ENCODE measurements around the gene MLYCD.

Gene MLYCD

DNA sequence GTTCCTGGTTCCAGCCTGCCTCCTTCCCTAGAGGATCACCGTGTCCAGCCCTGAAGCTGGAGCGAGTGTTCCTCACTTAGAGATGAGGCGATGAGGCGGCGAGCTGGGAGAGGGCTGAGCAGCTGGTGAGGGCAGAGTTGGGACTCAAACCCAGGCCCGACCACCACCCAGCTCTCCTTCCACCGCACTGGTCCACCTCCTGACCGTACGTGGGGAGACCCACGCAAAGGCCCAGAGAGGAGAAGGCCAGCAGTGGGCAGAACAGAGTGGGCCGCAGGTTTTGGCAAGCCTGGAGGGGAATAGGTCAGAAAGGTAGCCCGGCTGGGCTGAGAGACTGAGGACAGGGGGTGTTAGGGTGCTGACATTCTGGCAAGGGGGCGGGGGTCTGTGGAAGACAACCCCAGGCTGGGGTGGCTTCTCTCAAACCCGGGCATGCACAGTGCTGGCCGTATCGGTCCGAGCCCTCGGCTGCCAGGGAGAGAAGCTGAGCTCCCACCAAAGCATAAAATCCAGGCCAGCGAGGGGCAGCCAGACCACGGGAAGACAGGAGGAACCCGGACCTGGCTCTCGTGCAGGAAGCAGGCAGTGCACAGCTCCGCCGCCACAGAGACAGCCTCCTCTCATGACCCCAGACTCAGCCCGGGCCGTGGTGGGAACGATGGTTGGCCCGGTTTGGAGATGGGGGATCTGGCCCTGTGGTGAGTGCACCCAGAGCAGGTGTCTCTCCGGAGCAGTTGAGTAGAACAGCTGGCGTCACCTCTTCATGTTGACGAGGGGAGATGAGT is 24.9 kb downstream of the MLYCD start:
- in situ Hi-C loops (cut with MboI; ENCODE audit: low pct_unique_long_range_greater_than_20kb, low sequenced_read_pairs), result no loop called here
- no peak for DNase-seq

DNA sequence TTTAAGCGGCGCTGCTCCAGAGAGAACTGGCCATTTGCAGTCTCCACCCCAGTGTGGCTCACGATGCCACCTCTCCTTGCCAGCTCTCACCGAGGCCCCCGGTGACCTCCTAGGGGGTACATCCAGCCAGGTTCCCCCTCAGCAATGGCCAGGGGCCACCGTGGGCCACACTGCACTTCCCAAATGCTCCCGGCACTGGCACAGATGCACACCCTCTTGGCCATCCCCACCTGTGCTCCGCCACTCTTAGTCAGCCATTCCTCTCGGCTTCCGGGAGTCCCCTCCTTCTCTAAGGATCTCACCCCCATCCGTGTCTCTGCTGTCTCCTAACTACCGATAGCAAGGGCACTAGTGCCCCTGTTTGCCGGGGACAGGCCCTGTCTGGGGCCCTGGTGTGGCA is 25.8 kb downstream of the MLYCD start:
- DNase-seq, result no peak
- in situ Hi-C loops (cut with MboI; ENCODE audit: low pct_unique_long_range_greater_than_20kb, low sequenced_read_pairs), result no loop called here

DNA sequence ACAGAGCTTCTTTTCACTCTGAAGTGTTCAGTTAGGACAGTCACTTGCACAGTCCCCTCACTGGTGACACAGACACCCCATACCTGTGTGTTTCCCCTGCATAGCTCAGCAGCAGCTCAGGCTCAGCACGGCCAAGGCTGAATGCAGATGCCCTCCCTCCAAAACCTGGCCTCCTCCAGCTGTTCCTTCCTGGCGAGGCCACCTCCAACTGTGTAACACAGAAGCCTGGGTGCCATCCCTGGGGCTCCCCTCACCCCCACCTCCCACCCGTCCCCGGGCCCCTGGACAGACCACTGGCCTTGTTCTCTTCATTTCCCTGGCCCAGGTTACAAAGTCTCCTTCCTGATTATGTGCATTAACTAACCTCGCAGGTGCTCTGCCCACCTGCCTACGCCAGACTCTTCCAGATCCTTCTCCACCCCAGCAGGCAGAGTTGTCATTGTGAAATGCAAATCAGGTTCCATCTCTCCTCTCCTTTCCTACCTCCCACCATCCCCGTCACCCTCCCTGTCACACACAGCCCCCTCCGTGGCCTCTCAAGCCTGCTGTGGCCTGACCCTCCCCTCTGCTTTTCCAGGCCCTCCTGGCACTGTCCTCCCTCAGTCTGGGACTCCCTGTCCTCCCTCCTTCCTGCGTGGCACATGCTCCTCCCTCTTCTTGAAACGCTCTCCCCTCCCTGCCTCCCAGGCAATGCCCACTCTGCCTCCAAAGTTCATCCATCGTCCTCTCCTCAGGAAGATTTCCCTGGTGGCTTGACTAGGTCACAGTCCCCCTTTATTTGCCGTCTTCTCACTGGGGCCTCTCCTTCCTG is 26.4 kb downstream of the MLYCD start:
- in situ Hi-C loops (cut with MboI; ENCODE audit: low pct_unique_long_range_greater_than_20kb, low sequenced_read_pairs), result no loop called here

DNA sequence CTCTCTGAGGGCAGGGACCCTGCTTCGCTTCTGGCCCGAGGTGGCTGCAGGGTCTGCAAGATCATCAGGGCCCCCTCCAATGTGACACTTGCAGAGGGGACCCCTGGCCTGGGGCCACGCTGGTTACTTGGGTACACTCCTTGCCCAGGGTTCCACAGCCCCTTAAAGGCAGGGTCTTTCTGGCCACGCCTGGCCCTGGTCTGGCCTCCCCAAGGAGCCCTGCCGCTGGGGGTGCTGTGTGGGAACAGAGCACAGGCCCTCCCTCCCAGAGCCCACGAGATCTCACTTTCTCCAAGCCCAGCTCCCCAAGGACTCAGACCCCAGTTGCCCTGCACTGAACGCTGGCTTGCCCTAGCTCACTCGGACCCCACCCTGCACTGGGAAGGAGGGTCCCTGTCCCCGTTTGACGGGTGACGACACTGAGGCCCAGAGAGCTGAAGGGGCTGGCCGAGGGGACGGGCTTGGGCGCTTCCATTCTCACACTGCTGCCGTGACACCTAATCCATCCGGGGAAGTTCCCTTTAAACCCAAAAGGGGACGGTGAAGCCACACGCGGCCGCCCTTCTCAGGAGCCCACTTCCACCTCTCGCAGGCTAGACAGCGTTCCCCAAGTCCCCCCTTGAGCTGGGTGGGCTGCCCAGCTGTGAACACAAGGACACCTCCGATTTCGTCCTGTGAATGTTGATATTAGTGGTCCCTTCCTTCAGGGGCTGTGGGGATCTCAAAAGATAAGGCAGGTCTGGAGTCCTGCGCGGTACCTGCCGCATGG is 27.2 kb downstream of the MLYCD start:
- in situ Hi-C loops (cut with MboI; ENCODE audit: low pct_unique_long_range_greater_than_20kb, low sequenced_read_pairs), result no loop called here
- DNase-seq, result no peak

More for the DNA sequence above, 26.4 kb downstream of the MLYCD start:
- no peak for DNase-seq

DNA sequence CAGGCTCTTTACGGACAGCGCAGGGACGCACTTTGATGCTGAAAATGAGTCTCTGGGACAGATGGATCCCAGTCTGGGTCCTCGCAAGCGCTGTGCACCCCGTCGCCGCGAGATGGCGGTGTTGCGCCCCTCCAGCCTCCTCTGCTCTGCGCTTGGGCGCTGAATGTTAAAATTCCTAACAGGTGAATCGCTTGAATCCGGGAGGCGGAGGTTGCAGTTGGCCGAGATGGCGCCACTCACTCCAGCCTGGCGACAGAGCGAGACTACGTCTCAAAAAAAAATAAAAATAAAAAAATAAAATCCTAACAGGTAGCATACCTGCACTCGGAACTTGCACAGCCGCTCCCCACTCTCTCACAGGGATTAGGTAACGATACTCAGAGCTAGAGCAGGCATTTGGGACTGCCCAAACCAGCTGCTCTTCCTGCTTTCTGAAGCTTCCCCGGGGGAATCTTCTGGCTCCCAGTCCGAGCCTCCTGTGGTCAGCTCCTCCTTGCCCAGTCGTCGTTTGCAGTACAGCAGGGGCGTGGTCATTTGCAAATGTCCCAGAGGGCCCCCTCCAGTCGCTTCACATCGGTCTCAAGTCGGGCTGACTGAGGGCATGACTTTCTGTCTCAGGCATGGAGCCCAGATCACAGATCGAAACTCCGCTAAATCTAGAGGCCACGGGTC is 27.9 kb downstream of the MLYCD start:
- in situ Hi-C loops (cut with MboI; ENCODE audit: low pct_unique_long_range_greater_than_20kb, low sequenced_read_pairs), result no loop called here
- DNase-seq, result peak; percentile 66

DNA sequence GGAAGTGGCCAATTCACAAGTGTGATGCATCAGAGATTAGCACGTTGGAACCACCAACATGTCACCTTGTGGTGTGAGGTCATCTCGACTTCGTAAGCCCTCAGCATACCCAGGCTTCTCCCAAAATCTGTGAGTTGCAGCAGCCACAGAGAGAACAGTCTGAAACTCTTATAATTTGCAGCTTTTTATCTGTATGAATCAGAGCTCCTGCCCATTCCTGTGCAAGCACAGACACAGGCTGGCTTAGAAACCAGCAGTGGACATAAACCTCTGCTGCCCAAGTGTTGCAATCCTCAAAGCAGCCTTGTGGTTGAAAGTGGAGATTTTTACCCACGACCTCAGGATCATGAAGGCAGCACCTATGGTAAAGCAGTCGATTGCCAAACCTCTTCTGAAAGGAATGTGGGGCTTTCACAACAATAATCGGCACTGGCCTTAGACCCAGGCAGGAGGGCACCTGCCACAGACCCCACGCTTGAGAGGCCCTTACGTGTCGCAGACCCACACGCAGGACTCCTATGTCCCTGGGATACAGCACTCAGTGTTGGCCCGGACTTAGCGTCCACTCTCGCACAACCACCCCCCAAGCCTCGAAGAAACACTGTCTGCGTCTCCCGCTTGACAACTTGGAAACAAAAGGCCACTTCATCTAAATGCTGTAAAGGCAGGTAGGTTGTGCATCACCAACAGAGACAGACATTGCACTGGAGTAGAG is 29.6 kb downstream of the MLYCD start:
- in situ Hi-C loops (cut with MboI; ENCODE audit: low pct_unique_long_range_greater_than_20kb, low sequenced_read_pairs), result no loop called here

DNA sequence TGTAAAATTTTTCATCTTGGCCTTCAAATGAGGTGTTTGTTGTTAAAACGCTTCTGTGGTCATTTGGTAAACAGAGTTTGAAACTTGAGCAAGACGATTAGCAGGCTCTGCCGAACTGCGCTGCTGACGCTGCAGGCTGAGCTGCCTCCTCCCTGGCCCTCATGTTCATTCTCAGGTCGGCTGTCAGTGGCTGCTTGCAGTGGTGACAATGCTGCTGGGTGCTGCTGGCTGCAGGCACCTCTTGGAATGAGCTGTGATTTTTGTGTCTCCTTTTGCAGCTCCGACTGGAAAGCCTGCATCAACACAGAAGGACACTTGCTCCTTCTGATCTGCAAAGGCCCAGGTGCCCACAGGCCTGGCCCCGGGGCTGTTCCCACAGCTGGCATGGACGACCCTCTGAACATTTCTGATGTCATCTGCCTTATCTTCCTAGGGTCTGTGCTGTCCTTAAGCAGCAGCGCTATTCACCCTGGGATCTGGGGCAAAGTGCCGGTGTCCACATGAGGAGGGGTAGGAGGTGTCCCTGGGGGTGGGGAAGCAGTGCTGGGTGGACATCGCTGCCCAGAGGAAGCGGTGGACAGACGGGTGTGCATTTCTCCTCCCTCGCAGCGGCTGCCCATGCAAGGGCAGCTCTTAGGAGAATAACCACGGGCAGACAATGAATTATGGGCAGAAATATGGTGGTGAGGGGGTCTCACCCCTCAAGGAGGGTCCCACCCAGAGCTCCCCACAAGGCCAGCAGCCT is 31.1 kb downstream of the MLYCD start:
- in situ Hi-C loops (cut with MboI; ENCODE audit: low pct_unique_long_range_greater_than_20kb, low sequenced_read_pairs), result no loop called here
- no peak for DNase-seq

More for the DNA sequence above, 29.6 kb downstream of the MLYCD start:
- DNase-seq, result no peak

DNA sequence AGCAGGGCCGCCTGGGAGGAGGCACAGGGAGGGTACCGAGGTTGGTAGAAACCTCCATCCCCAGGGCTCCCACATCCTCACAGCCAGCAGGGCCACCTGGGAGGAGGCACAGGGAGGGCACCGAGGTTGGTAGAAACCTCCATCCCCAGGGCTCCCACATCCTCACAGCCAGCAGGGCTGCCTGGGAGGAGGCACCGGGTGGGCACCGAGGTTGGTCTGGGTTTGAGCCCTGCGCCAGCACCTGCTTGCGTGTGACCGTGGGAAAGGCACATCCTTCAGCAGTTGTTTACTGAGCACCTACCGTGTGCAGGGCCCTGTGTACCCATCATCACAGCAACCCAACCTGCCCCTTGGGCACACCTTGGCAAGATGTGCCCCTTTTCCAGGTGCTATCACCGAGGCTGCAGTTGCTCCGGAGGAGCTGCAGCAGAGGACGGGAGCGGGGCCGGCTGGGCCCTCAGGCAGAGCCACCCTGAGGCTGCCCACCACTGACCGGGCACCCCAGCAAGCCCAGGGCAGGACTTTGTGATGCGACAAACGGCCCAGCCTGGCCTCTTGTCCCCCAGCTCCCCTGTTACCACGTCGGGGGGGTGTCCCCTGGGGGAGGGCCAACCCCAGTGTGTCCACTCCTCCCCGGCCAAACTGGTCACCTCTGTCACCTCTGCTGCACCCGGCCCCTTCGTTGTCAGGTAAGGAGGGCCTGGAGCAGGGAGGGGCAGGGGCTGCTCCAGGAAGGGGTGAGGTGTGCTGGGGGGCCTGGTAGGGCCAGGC is 32.0 kb downstream of the MLYCD start:
- DNase-seq, result no peak
- in situ Hi-C loops (cut with MboI; ENCODE audit: low pct_unique_long_range_greater_than_20kb, low sequenced_read_pairs), result no loop called here

DNA sequence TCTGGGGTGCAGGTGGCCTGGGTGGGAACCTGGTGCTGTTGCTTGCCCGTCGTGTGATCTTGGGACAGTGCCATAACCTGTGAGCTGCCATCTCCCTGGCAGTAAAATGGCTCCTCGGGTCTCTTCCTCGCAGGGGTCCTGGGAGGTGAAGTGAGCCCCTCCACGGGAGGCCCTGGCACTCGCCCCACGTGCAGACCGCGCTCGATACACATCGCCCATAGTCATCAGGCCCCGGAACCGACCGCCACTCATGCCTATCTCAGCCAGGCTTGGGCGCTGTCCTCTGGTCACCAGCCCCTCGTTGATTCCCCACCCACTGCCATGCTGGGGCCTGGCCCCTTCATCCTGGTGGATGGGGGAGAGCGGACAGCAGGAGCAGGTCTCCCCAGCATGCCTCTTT is 32.6 kb downstream of the MLYCD start:
- no peak for DNase-seq
- in situ Hi-C loops (cut with MboI; ENCODE audit: low pct_unique_long_range_greater_than_20kb, low sequenced_read_pairs), result no loop called here

DNA sequence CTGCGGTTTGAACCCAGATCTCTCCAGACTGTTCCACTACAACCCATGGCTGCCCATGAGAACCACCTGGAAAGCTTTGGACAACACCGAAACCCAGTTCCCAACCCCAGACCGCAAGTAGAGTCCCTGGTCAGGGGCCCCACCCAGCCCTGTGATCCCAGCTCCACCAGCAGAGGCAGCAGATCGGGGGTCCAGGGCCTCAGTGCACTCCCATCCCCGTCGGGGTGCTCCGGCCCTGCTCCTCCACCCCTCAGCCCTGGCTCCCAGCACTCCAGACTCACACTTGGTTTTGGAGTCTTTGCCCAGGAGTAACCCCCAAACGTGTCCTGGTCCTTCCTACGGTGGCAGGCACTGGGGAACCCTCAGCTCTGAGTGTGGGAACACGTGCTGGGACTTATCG is 33.4 kb downstream of the MLYCD start:
- DNase-seq, result no peak
- in situ Hi-C loops (cut with MboI; ENCODE audit: low pct_unique_long_range_greater_than_20kb, low sequenced_read_pairs), result no loop called here

DNA sequence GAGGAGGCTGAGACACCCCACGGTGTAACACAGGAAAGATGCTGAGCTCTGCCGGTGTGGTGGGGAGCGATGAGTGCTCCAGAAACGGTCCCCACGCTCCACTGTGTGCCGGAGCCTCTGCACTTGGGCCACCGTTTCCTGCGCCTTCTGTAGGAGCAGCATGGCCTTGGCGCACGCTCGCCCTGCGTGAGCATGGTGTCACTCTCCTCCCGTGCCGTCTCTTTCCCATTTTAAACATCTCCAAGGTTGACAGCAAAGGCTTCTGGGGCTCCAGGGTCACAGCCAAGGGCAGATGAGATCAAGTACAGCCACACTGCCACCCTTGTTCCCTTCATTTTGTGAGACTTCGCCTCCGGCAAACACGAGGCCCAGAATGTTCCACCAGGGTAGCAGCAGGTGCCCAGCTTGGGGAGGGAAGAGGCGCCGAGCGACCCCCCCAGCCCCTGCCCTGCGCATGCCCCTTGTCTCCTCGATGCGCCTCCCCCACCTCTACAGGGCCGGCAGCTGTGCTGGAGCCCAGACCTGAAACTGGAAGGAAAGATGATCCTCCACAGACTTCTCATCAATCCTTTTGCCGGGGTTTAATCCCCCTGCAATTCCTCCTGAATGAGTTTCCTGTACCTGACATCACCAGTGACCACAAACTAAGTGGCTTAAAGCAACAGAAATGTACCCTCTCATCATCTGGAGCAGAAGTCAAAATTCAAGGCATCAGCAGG is 34.2 kb downstream of the MLYCD start:
- in situ Hi-C loops (cut with MboI; ENCODE audit: low pct_unique_long_range_greater_than_20kb, low sequenced_read_pairs), result no loop called here
- DNase-seq, result no peak

DNA sequence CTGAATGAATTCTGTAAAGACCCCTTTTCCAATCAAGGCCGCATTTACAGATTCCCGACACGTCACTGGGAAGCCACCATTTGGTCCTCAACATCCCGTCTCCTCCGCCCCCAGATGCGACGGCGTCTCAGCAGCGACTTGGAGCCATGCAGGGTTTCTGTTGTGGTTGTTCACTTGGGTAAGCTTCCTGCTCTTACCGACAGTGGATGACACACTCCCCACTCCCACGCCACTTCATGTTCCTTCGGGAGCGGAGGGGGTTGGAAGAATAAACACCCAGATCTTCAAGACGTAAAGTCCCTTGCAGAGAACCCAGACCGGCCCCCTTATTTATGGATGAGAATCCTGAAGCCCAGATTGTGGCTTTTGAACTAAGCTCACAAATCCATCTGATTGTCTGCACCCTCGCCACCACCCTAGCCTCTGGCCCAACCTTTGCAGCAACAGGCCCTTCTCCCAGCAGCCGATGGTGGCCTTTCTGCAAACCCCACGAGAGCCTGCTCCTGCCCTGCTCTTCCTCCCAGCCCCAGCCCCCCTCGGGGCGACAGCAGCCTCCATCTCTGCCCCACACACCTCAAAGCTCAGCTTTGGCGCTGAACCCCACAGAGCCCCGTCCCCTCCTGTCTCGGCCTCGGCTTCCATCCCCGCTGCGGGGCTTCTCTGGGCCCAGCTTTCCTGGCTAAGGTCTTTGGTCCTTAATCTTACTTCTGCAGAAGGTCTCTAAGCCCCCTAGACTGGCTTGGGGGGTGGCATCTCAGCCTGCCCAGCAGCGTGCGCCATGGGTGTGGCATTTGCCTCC is 35.2 kb downstream of the MLYCD start:
- in situ Hi-C loops (cut with MboI; ENCODE audit: low pct_unique_long_range_greater_than_20kb, low sequenced_read_pairs), result no loop called here
- no peak for DNase-seq

DNA sequence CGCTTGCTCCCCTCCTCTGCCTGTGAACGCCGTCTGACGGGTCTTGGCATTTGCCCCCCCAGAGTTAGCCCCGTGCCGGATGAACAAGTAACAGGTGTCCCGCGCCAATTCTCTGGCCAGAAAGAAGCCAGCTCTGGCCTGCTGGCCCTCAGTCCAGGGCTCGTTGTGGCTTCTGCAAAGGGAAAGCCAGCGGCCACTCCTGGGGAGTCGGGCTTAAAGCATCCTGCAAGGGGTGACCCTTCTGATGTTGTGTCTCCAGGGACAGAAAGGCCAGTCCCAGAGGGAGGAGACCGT is 35.7 kb downstream of the MLYCD start:
- in situ Hi-C loops (cut with MboI; ENCODE audit: low pct_unique_long_range_greater_than_20kb, low sequenced_read_pairs), result no loop called here
- no peak for DNase-seq

DNA sequence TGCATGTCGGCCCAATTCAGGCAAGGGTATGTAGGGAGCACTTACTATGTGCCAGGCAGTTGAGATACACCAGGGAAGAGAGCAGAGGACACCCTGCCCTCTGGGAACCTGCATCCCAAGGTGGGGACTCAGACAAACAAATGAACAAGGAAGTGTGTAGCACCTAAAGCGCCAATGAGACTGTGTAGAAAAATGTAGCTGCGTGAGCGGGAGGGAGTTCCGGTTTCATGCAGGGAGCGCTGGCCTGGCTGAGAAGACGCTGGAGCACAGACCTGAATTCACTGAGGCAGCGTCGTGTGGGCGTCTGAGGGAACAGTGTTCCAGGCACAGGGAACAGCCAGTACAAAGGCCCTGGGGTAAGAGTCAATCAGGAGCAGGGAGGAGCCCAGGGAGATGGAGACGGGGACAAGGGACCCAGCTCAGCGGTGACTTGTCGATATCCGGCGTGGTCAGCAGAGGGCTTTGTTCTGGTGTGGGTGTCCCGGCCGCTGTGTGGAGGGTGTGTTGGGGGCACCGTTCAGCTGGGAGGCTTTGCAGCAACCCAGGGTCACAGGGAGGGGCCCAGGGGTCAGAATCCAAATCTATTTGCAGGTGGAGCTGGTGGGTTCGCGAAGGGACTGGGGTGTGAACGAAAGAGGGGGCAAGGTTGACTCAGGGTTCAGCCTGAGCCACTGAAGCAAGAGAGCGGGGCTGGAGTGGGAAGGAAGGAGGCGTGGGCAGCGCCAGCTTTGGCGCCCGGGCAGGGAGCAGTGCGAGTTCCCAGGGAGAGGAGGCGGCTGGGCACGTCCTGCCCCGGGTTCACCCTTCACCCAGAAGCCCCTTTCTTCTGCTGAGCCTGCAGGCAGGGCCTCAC is 36.3 kb downstream of the MLYCD start:
- in situ Hi-C loops (cut with MboI; ENCODE audit: low pct_unique_long_range_greater_than_20kb, low sequenced_read_pairs), result no loop called here
- DNase-seq, result no peak

DNA sequence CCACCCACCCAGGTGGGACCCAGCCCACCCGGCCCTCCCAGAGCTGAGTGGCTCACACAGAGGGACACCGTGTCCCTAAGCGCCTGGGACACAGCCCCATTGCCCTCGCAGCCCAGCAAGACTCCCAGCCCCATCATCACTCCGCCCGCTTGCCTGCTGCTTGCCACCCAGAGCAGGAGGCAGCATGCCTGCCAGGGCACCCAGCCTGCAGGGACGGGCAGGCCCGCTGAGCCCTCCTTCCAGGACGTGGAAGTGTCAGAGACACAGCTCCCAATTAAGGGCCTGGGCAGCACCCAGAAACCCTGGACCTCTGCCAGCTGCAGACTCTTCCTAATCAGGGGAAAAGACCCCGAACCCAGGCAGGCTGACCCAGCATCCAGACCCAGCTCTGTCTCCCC is 36.9 kb downstream of the MLYCD start:
- DNase-seq, result no peak
- in situ Hi-C loops (cut with MboI; ENCODE audit: low pct_unique_long_range_greater_than_20kb, low sequenced_read_pairs), result no loop called here

All from KBM-7 (cell line).